ENCODE measurements around the gene CRHR1.

Gene CRHR1

DNA sequence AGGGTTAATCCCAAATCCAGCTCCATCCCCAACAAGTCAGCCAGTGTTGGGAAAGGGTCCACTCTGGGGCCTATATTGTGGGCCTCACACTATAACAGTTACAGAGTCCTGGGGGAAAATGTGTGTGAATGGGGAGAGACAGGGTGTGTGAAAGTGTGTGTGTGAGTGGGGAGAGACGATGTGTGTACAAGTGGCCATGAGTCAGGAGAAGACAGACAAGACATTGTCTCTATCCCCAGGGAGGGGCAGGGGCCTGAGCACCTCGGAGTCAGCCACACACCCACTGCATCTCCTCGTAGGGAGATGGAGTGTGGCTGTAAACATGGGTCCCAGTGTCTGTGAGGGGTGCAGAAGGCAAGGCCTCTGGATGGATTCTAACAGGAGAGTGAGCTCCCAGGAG, 2.9 kb downstream of the CRHR1 start:
- DNase-seq (ENCODE audit: extremely low read depth in 1 of 2, low read depth in 1 of 2) = no peak

DNA sequence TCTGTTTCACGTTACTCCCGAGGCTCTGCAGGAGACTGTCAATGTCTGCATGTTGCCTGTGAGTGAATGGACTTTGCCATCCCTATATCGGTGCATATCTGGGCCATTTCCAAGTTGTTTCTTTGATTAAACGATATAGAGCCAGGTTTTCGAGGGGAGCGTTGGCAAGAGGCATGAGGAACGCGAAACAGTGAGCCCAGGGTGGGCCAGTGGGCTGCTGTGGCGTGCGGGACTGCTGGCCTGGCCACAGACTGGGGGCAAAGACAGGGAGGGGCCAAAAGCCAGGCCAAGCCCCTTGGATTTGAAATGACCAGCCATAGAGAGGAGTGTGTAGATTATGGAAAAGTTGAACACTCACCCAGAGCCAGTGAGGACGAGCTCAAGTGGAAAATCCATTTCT, 3.5 kb downstream of the CRHR1 start:
- no peak for DNase-seq (ENCODE audit: extremely low read depth in 1 of 2, low read depth in 1 of 2)

DNA sequence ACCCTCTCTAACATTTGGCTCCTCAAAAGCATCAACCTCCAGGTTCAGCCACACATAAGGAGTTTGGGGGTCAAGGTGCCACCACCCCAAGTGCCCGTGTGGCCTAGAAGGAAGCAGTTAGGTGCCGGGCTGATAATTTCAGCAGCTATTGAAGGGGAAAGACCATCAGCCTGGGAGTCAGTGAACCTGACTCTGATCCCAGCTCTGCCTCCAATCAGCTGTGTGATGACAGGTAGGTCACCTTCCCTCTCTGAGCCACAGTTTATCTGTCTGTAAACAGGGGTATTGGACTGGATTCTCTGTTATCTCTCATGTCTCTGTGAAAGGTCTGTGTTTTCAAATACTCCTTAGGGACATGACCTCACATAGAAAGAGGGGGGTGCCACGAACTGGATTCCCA, 3.9 kb downstream of the CRHR1 start:
- DNase-seq (ENCODE audit: extremely low read depth in 1 of 2, low read depth in 1 of 2) = no peak

DNA sequence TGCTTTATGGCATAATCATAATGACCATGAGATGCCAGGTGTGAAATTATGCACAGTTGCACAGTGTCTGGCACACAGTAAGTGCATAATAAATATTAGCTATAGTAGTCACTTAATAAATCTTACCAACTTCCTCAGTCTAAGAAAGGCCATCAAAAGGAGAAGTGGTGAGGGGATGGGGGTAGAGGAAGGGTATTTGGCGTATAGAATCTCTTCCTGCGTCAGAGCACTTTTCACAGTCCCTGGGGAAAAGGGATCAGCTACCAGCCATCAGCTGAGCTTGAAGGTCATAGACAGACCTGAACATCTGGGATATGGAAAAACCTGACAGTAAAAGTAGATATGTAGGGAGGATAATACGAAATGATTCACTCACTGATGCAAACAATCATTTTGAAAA, 5.8 kb downstream of the CRHR1 start:
- DNase-seq (ENCODE audit: extremely low read depth in 1 of 2, low read depth in 1 of 2) = no peak

DNA sequence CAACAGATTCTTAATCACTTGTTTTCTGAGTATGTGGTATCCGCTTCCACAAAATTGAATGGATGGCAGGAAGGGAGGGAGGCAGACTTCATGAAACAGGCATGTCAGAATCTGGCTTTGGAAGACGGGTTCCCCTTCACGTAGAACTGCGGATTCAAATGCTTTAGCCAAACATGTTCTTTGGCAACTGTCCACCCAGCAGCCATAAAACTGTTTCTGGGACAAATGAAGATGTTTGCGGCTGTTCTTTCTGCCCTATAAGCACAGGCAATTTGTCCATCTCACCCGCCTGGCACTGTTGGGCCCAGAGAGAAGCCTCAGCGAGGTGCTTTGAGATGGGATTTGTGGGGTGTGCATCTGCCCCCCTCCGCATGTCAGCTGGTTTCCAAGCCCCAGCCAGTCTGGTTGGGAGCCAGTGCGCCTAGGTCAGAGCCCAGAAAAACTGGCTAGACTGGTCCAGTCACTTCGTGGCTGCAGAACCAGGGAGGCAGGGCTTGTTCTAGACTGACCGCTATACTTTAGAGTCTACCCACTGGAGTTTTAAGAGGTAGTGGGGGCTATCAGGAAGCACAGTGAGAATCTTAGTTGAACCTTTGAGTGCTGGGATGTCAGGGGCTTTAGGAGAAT, 6.3 kb downstream of the CRHR1 start:
- DNase-seq (ENCODE audit: extremely low read depth in 1 of 2, low read depth in 1 of 2) = no peak

DNA sequence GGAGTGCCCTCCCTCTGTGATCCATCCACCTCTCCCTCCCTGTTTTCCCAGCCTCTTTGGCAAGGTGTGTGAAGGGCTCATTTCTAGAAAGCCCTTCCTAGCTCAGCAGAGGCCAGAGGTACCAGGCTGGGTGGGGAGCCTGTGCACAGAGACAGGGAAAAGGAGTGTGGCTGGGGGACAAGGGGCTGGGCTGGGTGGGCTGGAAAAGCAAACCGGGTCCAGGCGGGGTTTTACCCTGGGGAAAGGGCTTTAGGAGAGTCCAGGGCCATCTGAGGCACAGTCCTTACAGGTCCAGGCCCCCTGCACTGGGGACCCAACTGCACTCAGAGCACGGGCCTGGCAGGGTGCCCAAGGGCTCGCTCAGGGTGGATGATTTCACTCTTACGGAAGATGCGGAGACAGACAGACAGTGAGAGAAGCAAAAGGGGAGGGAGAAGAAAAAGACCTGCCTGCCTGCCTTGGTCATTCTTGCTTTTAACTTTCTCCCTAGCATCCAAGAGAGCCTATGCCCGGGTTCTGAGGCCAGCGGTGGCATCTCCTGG, 7.0 kb downstream of the CRHR1 start:
- no peak for DNase-seq (ENCODE audit: extremely low read depth in 1 of 2, low read depth in 1 of 2)

DNA sequence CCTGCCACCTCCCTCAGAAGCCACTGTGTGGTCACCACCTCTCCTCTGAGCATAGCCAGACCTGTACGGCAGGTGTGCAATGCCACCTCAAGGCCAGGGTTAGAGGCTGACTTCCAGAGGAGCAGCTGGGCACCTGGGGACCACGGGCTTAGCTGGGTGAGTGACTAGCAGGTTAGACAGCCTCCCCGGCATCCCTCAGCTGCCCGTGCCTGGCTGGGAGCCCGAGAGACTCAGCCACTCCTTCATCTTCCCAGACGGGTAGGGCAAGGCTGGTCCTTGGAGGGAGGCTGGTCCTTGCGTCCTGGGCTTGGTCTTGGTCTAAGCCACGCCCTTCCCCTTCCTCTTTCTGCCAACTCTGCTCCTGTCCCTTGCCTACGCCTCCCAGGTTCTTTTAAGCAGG, 7.8 kb downstream of the CRHR1 start:
- no peak for DNase-seq (ENCODE audit: extremely low read depth in 1 of 2, low read depth in 1 of 2)

DNA sequence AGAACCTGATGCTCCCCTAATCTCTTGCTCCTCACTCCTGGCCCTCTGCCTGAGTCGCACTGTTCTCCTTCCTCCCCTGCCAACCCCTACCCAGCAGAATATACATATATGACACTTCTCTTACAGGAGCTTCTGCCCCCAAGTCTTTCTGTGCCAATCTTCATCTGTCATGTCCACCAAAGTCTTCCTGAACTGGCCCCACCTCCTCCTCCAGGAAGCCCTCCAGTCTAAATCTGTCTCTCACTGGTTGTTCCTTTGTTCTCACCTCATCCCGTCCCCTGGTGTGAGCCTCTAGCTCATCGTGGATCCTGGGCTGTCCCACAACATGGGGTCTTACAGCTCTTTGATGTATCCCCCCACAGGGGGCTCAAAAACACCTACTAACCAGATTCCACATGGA, 8.3 kb downstream of the CRHR1 start:
- DNase-seq (ENCODE audit: extremely low read depth in 1 of 2, low read depth in 1 of 2) = no peak

DNA sequence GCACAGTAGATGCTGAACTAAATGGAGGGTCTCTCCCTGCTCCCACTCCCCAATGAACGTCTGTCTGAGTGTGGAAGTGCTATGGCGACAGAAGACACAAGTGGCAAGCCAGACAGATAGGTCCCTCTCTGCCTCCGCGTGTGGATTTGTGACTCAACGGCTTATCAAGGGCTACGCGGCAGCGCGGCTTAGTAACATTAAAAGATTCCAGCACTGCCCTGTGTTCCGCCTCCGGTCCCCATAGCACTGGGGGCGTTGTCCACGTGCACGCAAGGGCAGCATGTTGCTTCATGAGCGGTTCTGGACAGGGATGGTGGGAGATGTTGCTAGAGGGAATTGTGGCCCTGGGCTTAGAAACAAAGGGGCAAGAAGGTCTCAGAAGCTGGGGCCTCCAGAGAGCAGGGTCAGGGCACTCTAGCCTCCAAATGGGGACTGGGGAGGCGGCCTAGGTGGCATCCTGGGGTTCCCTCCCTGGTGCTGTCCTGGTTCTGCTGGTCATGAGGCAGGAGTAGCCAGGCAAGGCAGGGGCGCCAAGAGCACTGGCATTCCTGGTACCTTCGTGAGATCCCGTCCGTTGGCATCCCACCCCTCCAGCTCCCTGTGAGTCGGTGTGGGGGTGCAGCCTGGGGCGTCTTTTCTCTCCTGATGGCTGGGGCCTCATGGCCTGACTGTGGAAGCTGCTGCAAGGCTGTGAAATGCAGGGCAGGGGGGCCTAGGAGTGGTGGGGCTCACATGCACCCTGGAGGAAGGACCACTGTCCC, 9.1 kb downstream of the CRHR1 start:
- DNase-seq (ENCODE audit: extremely low read depth in 1 of 2, low read depth in 1 of 2) = no peak

DNA sequence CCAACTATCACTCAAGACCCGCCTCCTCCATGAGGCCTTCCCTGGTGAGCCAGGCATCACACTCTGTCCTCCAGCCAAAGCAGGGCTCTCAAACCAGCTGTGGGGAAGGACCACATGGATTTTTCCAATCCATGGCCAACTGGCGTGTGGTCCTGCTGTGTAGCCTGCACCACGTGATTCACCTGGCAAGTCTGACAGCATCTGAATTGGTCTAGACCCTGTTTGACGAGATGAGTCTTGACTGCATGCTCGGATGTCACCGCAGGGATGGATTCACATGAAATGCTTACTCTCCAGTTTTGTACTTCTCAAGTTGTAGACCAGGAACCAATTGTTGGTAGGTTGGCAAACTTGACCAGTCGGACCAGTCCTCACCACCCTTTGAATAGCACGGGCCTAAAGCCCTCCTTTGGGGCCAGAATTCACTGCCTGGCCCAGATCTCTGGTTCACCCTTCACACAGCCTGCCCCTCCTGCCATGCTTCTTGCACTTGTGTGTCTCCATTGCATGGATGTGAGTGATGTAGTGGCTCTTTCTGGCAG, 9.9 kb downstream of the CRHR1 start:
- DNase-seq (ENCODE audit: extremely low read depth in 1 of 2, low read depth in 1 of 2) = no peak

DNA sequence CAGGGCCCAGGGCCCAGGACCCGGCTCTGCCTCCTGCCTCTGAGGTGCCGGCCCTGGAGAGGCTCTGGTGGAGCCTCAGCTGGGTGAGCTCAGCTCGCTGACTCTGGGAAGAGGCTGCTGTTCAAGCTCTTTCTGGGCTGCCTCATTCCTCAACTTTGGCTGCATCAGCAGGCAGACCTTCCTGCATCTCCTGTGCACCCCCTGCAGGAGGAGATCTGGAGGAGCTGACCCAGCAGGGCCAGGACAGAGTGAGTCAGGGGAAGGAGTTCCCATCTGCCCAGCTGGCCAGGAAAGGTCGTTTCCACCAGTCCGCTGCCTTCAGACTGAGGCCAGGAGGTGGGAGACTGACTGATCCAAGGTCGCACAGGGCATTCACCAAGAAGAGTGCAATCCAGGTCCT, 10.7 kb downstream of the CRHR1 start:
- no peak for DNase-seq (ENCODE audit: extremely low read depth in 1 of 2, low read depth in 1 of 2)

DNA sequence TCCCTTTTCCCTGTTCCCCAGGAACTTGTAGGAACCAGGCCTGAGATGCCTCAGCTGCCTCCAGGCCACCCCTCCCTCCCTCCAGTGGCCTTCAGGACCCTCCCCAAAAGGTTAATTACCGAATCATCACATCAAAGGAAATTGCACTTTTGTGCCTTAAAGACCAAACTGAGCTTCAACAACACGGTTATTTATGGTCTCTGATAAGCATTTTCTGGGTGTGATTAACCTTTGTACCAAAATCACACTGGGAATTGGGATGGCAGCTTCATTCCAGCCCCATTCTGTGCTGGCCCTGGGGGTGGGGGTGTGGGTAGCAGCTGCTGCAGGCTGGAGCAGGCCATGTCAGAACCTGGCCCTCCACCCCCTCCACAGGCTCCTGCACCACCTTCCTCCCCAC, 16.7 kb downstream of the CRHR1 start:
- DNase-seq (ENCODE audit: extremely low read depth in 1 of 2, low read depth in 1 of 2) = no peak

DNA sequence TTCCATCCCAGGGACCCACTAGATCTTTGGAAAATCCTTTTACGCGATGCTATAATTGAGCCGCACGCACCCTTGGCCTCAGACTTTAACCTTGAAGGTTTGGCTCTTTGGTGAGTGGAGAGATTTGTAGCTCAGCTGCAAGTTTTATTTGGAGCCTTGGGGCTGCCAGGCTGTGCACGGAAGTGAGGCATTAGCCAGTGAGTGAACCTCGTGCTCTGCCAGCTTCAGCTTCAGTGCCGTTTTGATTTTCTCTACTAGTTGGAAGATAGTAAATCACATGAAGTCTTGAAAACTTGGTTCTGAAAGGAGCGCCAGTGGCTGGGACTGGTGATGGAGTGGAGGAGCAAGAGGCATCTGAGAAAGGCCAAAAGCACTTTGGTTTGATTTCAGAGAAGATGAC, 17.3 kb downstream of the CRHR1 start:
- no peak for DNase-seq (ENCODE audit: extremely low read depth in 1 of 2, low read depth in 1 of 2)

DNA sequence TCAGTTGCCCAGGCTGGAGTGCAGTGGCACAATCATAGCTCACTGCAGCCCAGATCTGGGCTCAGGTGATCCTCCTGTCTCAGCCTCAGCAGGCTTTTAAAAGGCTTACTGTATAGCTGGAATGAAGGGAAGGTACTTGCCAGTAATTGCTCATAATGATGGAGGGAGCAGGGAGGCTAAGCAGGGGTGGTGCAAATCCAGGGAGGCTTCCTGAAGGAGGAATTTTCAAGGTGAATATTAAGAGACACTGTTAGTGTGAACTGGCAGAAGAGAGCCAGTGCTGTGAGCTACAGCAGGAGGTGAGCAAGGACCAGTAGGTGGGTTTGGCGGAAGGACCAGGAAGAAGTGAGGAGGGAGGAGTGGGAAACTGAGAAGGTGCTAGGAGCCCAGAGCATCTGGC, 24.7 kb downstream of the CRHR1 start:
- DNase-seq (ENCODE audit: extremely low read depth in 1 of 2, low read depth in 1 of 2) = no peak

DNA sequence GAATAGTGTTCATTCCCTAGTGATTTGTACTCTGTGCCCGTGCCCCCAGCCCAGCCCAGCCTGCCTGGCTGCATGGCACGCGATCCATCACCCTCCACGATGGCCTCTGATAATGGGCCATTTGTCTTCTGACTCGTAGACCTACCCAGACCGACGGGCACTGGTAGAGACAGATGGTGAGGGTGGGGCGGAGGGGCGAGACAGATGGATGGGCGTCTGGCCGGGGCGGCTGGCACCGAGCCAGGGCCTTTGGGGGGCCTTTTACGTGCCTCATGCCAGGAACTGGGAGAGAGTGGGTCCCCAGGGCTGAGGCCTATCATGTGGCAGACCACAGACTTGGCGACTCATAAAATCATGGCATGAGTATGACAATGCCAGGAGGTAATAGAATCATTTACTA, 25.4 kb downstream of the CRHR1 start:
- no peak for DNase-seq (ENCODE audit: extremely low read depth in 1 of 2, low read depth in 1 of 2)

DNA sequence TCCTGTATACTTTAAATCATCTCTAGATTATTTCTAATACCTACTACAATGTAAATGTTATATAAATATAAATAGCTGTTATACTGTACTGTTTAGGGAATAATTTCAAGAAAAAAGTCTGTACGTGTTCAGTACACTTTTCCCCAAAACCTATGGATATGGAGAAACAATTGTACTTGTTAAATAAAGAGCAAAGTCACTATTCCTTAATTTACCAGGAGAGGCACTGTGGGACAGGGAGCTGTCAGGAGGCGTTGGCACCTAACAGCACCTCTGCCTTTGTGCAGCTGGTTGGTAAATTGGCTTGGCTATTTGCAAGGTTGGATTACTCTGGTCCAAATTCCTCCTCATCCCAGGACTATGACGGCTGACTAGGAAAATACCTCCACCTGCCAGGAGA, 28.0 kb downstream of the CRHR1 start:
- no peak for DNase-seq (ENCODE audit: extremely low read depth in 1 of 2, low read depth in 1 of 2)

DNA sequence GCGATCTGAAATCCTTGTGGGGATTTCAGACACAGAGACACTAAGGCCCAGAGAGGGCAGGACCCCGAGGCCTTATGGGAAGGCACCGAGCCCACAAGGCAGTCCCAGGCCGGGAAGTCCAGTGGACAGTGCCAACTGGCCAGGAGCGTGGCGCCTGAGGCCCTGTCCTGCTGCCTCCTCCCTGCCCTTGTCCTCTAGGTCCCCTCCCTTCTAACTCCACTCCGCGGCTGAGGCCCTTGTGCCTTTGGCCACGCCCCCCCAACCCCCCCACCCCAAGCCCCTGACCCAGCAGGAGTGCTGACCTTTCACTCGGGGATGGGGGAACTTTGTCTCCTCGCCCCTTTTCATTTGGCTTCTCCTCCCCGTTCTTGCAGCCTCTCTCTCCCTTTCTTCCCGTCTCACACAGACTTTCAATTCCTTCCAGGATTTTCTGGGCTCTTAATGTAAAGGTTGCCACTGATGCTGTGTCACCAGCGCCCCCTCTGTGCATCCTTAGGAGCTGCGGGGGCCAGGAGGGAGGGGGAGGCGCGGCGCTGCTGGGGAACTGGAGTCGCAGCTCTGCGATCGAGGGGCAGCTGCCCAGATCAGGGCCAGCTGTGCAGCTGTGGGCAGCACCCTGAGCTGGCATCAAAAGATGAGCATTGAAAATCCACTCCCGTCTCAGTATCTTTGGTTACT, 29.1 kb downstream of the CRHR1 start:
- no peak for DNase-seq (ENCODE audit: extremely low read depth in 1 of 2, low read depth in 1 of 2)

DNA sequence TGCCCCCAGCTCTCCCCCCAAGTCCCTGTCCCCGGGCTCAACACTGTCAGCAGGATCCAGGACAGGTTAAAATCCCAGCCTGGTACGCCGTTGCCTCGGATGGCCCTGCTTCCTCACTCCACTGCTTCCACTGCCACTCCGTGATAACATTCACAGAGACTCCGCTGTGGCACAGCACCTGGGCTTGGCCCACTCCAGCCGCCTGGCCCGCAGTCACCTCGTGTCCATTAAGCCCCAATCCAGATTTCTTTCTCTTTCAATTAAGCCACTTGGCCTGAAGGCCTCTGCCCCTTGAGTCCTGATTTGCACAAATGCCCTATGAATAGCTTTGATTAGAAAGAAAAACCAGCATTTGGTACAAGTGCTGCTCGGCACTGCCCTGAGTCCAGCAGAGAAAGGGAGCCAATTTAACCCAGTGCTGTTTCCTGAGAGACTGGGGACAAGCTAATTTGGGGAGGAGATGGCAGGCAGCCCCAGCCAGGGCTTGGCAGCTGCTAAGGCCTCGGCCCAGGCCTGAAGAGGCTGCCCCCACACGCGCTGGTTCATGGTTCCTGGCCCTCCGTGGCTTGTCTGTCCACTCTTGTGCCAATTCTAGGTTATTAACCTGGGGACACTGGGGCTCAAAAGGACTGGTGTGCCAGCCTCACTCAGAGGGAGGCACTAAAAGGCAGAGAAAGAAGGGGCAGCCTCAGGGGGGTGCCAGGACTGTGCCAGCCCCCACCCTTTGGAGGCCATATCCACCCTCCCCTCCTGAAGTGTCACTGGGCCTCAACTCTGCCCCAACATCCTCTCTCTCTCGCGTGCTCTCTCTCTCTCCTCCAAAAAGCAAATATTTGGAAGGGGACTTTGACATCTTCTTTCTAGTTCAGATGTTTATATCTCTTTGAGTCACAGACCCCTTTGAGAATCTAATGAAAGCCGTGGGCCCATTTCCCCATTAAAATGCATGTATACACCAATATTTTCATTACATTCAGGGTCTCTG, 30.8 kb downstream of the CRHR1 start:
- no peak for DNase-seq (ENCODE audit: extremely low read depth in 1 of 2, low read depth in 1 of 2)

DNA sequence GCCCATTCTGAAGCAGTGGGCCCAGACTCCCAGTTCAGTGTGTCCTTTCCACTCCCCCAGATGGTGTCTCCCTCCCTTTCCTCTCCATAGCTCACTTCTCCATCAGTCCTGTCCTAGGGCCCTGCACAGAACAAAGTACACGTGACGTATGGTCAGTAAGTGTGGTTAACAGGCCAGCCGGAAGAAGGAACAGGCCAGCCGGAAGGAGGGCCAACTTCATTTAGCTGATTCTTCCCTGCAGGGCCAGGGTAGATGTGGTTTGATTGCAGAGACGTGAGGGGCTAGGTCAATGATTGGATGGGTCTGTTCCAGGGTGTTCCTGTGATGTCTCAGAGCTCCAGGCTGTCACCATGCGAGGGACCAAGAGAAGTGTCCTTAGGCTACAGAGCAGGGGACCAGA, 31.6 kb downstream of the CRHR1 start:
- DNase-seq (ENCODE audit: extremely low read depth in 1 of 2, low read depth in 1 of 2) = no peak

DNA sequence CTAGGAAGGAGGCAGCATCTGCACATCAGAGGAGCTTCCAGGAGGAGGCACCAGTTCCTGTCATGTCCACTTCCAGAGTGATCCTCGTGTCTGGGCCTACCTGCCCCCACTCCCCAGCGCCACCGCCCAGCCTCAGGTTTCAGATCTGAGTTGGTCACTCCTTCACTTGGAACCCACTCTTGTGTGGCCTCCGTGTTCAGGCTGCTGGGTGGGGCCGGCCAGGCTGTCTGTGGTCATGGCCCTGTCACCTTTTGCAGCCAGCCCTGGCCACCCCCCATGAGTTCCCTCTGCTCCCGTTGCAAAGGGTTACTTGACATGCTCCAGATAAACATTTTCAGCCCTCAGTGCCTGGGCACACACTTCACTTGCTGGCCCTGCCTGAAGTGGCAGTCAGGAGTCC, 33.9 kb downstream of the CRHR1 start:
- no peak for DNase-seq (ENCODE audit: extremely low read depth in 1 of 2, low read depth in 1 of 2)

DNA sequence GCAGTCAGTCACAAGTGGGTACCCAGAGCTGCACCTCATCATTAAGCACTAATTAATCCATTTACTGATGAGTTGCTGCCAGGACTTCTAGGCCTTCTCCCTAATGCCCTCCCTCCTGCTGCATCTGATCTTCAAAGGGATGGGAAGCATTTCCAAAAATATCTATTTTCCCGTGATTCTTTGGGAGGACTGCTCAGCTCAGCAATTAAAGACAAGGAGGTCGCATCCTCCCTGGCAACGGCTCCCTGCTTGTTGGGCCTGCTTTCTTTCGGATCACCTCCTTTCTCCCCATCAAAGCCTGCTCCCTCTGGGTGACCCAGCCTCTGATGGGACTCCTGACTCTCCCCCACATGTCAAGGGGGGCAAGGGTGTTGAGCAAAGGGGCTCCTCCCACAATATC, 34.6 kb downstream of the CRHR1 start:
- no peak for DNase-seq (ENCODE audit: extremely low read depth in 1 of 2, low read depth in 1 of 2)
